Dedifferentiated amniotic fluid mesenchymal stem cell (primary cell): ENCODE data around the gene RPA1.

ENCODE experiments used
- DNase-seq: peaks from one replicate; pipeline ENCODE4 v3.0.0-alpha.2; 2016; ENCODE audit errors: extremely low spot score

Gene RPA1

GRCh38 chr17:1941272-1942065 is 111.7 kb downstream of the RPA1 start:
- DNase-seq: no peak

- no peak for DNase-seq
Observed at GRCh38 chr17:1942066-1942365, 112.2 kb downstream of the RPA1 start.

- DNase-seq: no peak
Observed at GRCh38 chr17:1942666-1943435, 113.0 kb downstream of the RPA1 start.

GRCh38 chr17:1943436-1943831 is 113.6 kb downstream of the RPA1 start:
- no peak for DNase-seq

GRCh38 chr17:1945621-1946020 is 115.8 kb downstream of the RPA1 start:
- no peak for DNase-seq

- no peak for DNase-seq
Observed at GRCh38 chr17:1946021-1946932, 116.5 kb downstream of the RPA1 start.

- no peak for DNase-seq
Observed at GRCh38 chr17:1947229-1947742, 117.5 kb downstream of the RPA1 start.

- DNase-seq: no peak
Observed at GRCh38 chr17:1947743-1948516, 118.1 kb downstream of the RPA1 start.

GRCh38 chr17:1948517-1948825 is 118.7 kb downstream of the RPA1 start:
- DNase-seq: no peak
